HepG2 (cell line): ENCODE data around the gene E2F1. TPM values are rescaled to one million over a fixed set of nuclear protein-coding genes. Genes with fewer than 3 reads are reported as not detected.

Source experiments
- CHCHD3 ChIP-seq: sonication (generic); formaldehyde crosslinking; IDR thresholded peaks from 2 replicates; pipeline ENCODE4 v1.8.0; 2022; ENCODE audit warnings: mild to moderate bottlenecking, missing genetic modification reagents, moderate library complexity
- IKZF1 ChIP-seq: fragments of 450-650 bp; IDR thresholded peaks from 2 replicates; pipeline ENCODE4 v1.7.1; 2016
- MAZ ChIP-seq, 2 experiments: sonication (generic) in 1 of 2; formaldehyde crosslinking in 1 of 2; IDR thresholded peaks; 2 replicates each; pipeline versions ENCODE4 v1.5.0 to v1.6.1; 2012 to 2020; ENCODE audit warnings: low read depth in 2 of 2, mild to moderate bottlenecking in 2 of 2, borderline replicate concordance in 1 of 2, improper control_type of control experiment in 1 of 2, low read length in 1 of 2, missing genetic modification reagents in 1 of 2, moderate library complexity in 1 of 2
- SP2 ChIP-seq: sonication (generic); formaldehyde crosslinking; IDR thresholded peaks from 2 replicates; pipeline ENCODE4 v1.5.1; 2020; ENCODE audit warnings: mild to moderate bottlenecking, missing genetic modification reagents
- ZNF646 ChIP-seq: sonication (generic); formaldehyde crosslinking; IDR thresholded peaks from 2 replicates; pipeline ENCODE4 v1.9.0; 2021; ENCODE audit warnings: mild to moderate bottlenecking, missing genetic modification reagents
- ZNF773 ChIP-seq: sonication (generic); formaldehyde crosslinking; IDR thresholded peaks from 2 replicates; pipeline ENCODE4 v1.4.0; 2020; ENCODE audit warnings: missing genetic modification reagents, borderline replicate concordance
- polyA plus RNA-seq, 8 experiments: library from polyadenylated mRNA; depleted of rRNA in 3 of 8; stranded (reverse) in 7 of 8; unstranded in 1 of 8; fragments of >200 nt; fragmentation: Illumina TruSeq in 4 of 8; extraction: Trizol in 4 of 8; gene quantifications; 2 replicates each; pipeline versions ENCODE4 v1.2.1 to v1.2.3, GENCODE V29; 2011 to 2016; ENCODE audit warnings: low read depth in 4 of 8, missing spikeins in 1 of 8, mixed read lengths in 1 of 8; ENCODE audit not compliant: insufficient read depth in 1 of 8
- total RNA-seq, 5 experiments: library from RNA; depleted of rRNA; stranded (reverse); fragments of >200 nt; fragmentation: Illumina TruSeq; extraction: Trizol; gene quantifications; 2 replicates each; pipeline ENCODE4 v1.2.3, GENCODE V29; 2016; ENCODE audit warnings: low read depth in 1 of 5
- TF ChIP-seq, protein P1 (sequence below): sonication (generic); formaldehyde crosslinking; IDR thresholded peaks from 2 replicates; pipeline ENCODE4 v1.8.0; 2022; ENCODE audit warnings: mild to moderate bottlenecking, missing genetic modification reagents, moderate library complexity
- TF ChIP-seq, protein P2 (sequence below): sonication (generic); formaldehyde crosslinking; IDR thresholded peaks from 2 replicates; pipeline ENCODE4 v1.8.0; 2022; ENCODE audit warnings: mild to moderate bottlenecking, missing genetic modification reagents, moderate library complexity
- TF ChIP-seq, protein P3 (sequence below): sonication (generic); formaldehyde crosslinking; IDR thresholded peaks from 2 replicates; pipeline ENCODE4 v1.5.0; 2020; ENCODE audit warnings: mild to moderate bottlenecking, missing genetic modification reagents

E2F1 gene
- total and polyA plus RNA-seq, 2 of the 13 experiments (the other 11 are each of a cell fraction or from before 2014, with no cell fraction given), result 25.5 to 39.4 TPM

- TF ChIP-seq, protein P1, sequence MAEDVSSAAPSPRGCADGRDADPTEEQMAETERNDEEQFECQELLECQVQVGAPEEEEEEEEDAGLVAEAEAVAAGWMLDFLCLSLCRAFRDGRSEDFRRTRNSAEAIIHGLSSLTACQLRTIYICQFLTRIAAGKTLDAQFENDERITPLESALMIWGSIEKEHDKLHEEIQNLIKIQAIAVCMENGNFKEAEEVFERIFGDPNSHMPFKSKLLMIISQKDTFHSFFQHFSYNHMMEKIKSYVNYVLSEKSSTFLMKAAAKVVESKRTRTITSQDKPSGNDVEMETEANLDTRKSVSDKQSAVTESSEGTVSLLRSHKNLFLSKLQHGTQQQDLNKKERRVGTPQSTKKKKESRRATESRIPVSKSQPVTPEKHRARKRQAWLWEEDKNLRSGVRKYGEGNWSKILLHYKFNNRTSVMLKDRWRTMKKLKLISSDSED (CRISPR knock-in tag), result peak; percentile 79; the same call in 1 of the 2 replicates
- TF ChIP-seq, protein P2, sequence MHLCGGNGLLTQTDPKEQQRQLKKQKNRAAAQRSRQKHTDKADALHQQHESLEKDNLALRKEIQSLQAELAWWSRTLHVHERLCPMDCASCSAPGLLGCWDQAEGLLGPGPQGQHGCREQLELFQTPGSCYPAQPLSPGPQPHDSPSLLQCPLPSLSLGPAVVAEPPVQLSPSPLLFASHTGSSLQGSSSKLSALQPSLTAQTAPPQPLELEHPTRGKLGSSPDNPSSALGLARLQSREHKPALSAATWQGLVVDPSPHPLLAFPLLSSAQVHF, result 0 out of 2 replicates have a peak, but pooled peaks have one; percentile 76
- TF ChIP-seq SP2 (CRISPR knock-in tag) (peak; percentile 32; the same call in 1 of the 2 replicates), MAZ (IDR thresholded peaks at IDR 0.05; ENCODE audit: borderline replicate concordance, low read depth, low read length) (peak; percentile 96), MAZ (CRISPR knock-in tag; IDR thresholded peaks at IDR 0.05; ENCODE audit: low read depth) (peak; percentile 100), IKZF1 (no peak), CHCHD3 (CRISPR knock-in tag) (peak; percentile 46; the same call in 1 of the 2 replicates), ZNF646 (CRISPR knock-in tag) (no peak), ZNF773 (peak; percentile 83; the same call in 1 of the 2 replicates)
- TF ChIP-seq, protein P3, sequence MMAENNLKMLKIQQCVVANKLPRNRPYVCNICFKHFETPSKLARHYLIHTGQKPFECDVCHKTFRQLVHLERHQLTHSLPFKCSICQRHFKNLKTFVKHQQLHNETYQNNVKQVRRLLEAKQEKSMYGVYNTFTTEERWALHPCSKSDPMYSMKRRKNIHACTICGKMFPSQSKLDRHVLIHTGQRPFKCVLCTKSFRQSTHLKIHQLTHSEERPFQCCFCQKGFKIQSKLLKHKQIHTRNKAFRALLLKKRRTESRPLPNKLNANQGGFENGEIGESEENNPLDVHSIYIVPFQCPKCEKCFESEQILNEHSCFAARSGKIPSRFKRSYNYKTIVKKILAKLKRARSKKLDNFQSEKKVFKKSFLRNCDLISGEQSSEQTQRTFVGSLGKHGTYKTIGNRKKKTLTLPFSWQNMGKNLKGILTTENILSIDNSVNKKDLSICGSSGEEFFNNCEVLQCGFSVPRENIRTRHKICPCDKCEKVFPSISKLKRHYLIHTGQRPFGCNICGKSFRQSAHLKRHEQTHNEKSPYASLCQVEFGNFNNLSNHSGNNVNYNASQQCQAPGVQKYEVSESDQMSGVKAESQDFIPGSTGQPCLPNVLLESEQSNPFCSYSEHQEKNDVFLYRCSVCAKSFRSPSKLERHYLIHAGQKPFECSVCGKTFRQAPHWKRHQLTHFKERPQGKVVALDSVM (CRISPR knock-in tag), result peak; percentile 15; the same call in 1 of the 2 replicates
- TF ChIP-seq, all 625 proteins: peak for 339
Measured at GRCh38 chr20:33732166-33732970, 46.2 kb upstream of the E2F1 start (continued).
